ENCODE results near the gene PRKCE. TPM values are rescaled to one million over a fixed set of nuclear protein-coding genes. Genes with fewer than 3 reads are reported as not detected.

PRKCE gene
- polyA plus RNA-seq, 1 of the 3 experiments (the other 2 are of a cell fraction): 16.3 TPM

- Histone ChIP-seq H3K4me3 (ENCODE audit: low read depth in 2 of 2, low read length in 1 of 2) (no peak overlapping the region), H3K27ac (ENCODE audit: low read depth in 2 of 2, low read length in 1 of 2) (peak overlapping the region in 1 of 2 experiments; percentile 8; a peak in 1 of 4 replicates), H3K9me3 (no peaks in the 10 kb centered on the region), H3K27me3 (ENCODE audit: insufficient read depth) (no peaks in the 10 kb centered on the region), H3K79me2 (ENCODE audit: insufficient read depth) (no peaks in the 10 kb centered on the region; the same call in 1 of the 2 replicates), H3K9ac (no peak overlapping the region), H2AFZ (ENCODE audit: low read depth) (no peak overlapping the region), H3F3A (replicated peaks; ENCODE audit: insufficient read depth) (peaks cover 3% of the 10 kb centered on the region), H3K36me3 (replicated peaks in 1 of 2; ENCODE audit: control insufficient read depth in 1 of 2, insufficient read depth in 2 of 2, low read length in 1 of 2) (no peaks in the 10 kb centered on the region), H3K9me2 (no peaks in the 10 kb centered on the region), H4K20me1 (ENCODE audit: insufficient read depth) (no peaks in the 10 kb centered on the region), H3K4me1 (ENCODE audit: control insufficient read depth in 1 of 2, insufficient read depth in 2 of 2, low read depth in 1 of 2, low read length in 1 of 2) (peaks cover 3 to 32% of the 10 kb centered on the region in 2 experiments; a peak in 1 of 4 replicates), H3K4me2 (no peak overlapping the region)
- ChIA-PET POLR2A (no interaction called here), CTCF (interaction anchor here (1.1 to 2.9 kb wide), 7 partner anchors 8 to 195 kb away, joined by 3 to 14 read pairs (median 5); no protein-coding TSS in a partner anchor)
- WGBS (ENCODE audit: low lambda C conversion rate): 73% methylated on average over 7 of the region's 7 CpGs
- no peak for TF ChIP-seq JUND (IDR thresholded peaks at IDR 0.05)
- TF ChIP-seq REST (IDR thresholded peaks at IDR 0.05; ENCODE audit: low read depth, low read length): no peak
- no peak for DNase-seq
Observed at GRCh38 chr2:45741161-45741850, 89.8 kb downstream of the PRKCE start.

DNA sequence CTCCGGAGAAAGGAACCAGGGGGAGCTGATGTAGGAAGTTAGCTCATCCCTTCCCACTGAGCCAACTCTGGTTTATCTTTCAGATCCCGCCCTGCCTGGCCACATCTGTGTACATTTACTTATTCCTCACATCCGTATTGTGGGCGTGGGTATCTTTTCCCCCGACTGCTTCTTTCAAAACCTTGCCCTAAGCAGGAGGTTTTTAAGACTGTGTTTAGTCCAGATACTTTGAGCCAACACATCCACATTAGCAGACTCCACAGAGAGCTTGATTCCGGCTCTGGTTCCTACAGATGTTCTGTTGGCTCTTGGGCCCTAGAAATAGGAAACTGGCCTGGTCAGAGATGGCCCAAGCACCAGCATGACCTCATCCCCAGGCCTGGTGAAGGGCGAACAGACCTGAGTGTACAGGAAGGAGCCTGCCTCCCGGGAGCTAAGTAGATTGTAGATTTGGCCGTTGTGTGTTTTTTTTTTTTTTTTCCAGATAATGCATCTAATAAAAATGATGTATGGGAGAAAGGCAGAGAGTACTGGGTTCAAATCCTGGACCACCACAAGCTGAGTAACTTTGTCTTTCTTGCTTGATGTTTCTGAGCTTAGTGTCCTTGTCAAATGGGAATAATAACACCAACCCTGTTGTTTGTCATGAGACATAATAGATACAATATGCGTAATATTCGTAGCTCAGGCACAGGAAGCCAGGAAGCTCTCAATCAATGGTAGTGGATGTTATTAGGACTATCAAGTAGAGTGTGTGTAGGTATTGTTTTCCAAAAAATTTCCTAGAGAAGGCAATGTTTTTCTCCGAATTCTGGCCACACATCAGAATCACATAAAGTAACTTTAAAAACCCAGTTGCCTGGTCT is 92.3 kb downstream of the PRKCE start:
- CTCF ChIA-PET: interaction anchor here (0.6 to 1.6 kb wide), 12 partner anchors 15 to 716 kb away, joined by 3 to 5 read pairs (median 3); partner anchors contain the start of gene PRKCE
- Histone ChIP-seq H3K9me3 (no peaks in the 10 kb centered on the region), H3K36me3 (replicated peaks in 1 of 2; ENCODE audit: control insufficient read depth in 1 of 2, insufficient read depth in 2 of 2, low read length in 1 of 2) (no peaks in the 10 kb centered on the region), H2AFZ (ENCODE audit: low read depth) (no peak overlapping the region), H3K4me3 (ENCODE audit: low read depth in 2 of 2, low read length in 1 of 2) (no peak overlapping the region), H3K27me3 (ENCODE audit: insufficient read depth) (no peaks in the 10 kb centered on the region), H3K79me2 (ENCODE audit: insufficient read depth) (no peaks in the 10 kb centered on the region; the same call in 1 of the 2 replicates), H3K4me2 (peak overlapping the region; percentile 42), H3F3A (replicated peaks; ENCODE audit: insufficient read depth) (peaks cover 11% of the 10 kb centered on the region), H3K4me1 (ENCODE audit: control insufficient read depth in 1 of 2, insufficient read depth in 2 of 2, low read depth in 1 of 2, low read length in 1 of 2) (peaks cover 11 to 39% of the 10 kb centered on the region in 2 experiments; a peak in 2 of 4 replicates), H3K9me2 (no peaks in the 10 kb centered on the region), H3K9ac (no peak overlapping the region), H4K20me1 (ENCODE audit: insufficient read depth) (no peaks in the 10 kb centered on the region), H3K27ac (ENCODE audit: low read depth in 2 of 2, low read length in 1 of 2) (peak overlapping the region; percentile 46 to 90; a peak in 3 of 4 replicates)
- DNase-seq: peak; percentile 79
- WGBS (ENCODE audit: low lambda C conversion rate): 66% methylated on average over 12 of the region's 12 CpGs
- POLR2A ChIA-PET: interaction anchor here (0.7 to 1.0 kb wide), 5 partner anchors 10 to 80 kb away, joined by 3 to 4 read pairs (median 3); no protein-coding TSS in a partner anchor
- TF ChIP-seq USF1 (IDR thresholded peaks at IDR 0.05; ENCODE audit: borderline replicate concordance, low read depth): no peak
- no peak for TF ChIP-seq SMC3 (IDR thresholded peaks at IDR 0.05; ENCODE audit: low read depth, low read length)
- peak; percentile 48; the same call in 1 of the 2 replicates for TF ChIP-seq RFX5 (IDR thresholded peaks at IDR 0.05; ENCODE audit: low read length)
- TF ChIP-seq MXI1 (IDR thresholded peaks at IDR 0.05; ENCODE audit: low read depth, low read length): peak; percentile 19; the same call in 1 of the 2 replicates
- no peak for TF ChIP-seq FOSL2 (IDR thresholded peaks at IDR 0.05; ENCODE audit: borderline replicate concordance, low read depth)
- no peak for TF ChIP-seq SIN3A (IDR thresholded peaks at IDR 0.05; ENCODE audit: borderline replicate concordance, low read depth, low read length)
- TF ChIP-seq MAX (IDR thresholded peaks at IDR 0.05; ENCODE audit: low read depth): no peak
- TF ChIP-seq FOXJ3 (CRISPR knock-in tag; IDR thresholded peaks at IDR 0.05): no peak
- TF ChIP-seq FOXM1 (IDR thresholded peaks at IDR 0.05; ENCODE audit: low read depth): no peak
- TF ChIP-seq GATA2 (CRISPR knock-in tag; IDR thresholded peaks at IDR 0.05): peak; percentile 71; the same call in 1 of the 2 replicates
- no peak for TF ChIP-seq MEF2A (IDR thresholded peaks at IDR 0.05; ENCODE audit: borderline replicate concordance, low read depth)
- TF ChIP-seq NFIC (IDR thresholded peaks at IDR 0.05; ENCODE audit: borderline replicate concordance): no peak
- TF ChIP-seq EZH2phosphoT487 (IDR thresholded peaks at IDR 0.05; ENCODE audit: borderline replicate concordance, low read depth): no peak
- peak; percentile 12; the same call in 1 of the 2 replicates for TF ChIP-seq RAD21 (IDR thresholded peaks at IDR 0.05; ENCODE audit: low read length)
- TF ChIP-seq TCF12 (IDR thresholded peaks at IDR 0.05): peak; percentile 46; the same call in 1 of the 2 replicates
- TF ChIP-seq IRF3 (IDR thresholded peaks at IDR 0.05; ENCODE audit: low read depth, low read length): no peak
- TF ChIP-seq POLR2AphosphoS5 (IDR thresholded peaks at IDR 0.05; ENCODE audit: low read depth, low read length): no peak

All from SK-N-SH (cell line).